Measurements from ENCODE around the gene MAMLD1. TPM values are rescaled to one million over a fixed set of nuclear protein-coding genes. Genes with fewer than 3 reads are reported as not detected.

Gene MAMLD1
- total and polyA plus RNA-seq, 9 of the 15 experiments (the other 6 are each of a cell fraction or from before 2014, with no cell fraction given): 0.12 to 0.18 TPM; not detected in 7

DNA sequence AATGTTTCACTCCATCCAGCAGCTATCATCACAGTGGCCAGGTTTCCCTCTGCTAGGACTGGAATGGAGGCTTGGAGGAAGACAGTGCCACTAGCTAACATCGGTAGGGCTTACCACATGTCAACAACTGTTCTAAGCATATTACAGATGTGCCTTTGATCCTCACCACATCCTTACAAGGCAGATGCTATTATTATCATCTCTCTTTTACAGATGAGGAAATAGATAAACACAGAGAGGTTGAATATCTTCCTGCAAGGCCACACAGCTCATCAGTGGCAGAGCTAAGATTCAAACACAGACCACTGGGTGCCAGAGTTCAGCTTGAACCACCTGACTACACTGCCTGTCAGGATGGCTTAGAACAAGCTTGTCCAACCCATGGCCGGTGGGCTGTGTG lies 47.4 kb downstream of the MAMLD1 start (continued):
- no peak for TF ChIP-seq DPF2 (IDR thresholded peaks at IDR 0.05)
- TF ChIP-seq MTF1 (CRISPR knock-in tag; IDR thresholded peaks at IDR 0.05; ENCODE audit: borderline replicate concordance): no peak

DNA sequence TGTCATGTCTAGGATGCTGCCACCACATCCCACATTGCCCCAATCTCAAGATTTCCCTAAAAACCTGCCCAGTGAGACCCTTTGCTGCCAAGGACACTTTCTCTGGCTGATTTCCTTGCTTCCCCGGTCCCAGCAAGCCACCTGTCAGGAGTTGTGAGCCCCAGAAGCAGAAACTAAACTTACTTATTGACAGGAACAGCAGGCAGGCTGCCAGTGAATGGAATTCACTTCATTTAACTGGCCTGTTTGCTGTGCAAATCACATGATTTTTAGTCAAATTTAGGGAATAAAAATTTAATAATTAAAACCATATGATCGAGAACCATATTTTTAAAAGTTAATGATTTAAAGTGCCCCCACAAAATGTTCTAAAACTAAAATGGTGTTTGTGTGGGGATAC lies 48.5 kb downstream of the MAMLD1 start:
- H3K27ac ChIP-seq (ENCODE audit: extremely low read depth, low read depth, low read length): no peak overlapping the region
- H3K9ac ChIP-seq (ENCODE audit: insufficient read depth in 1 of 2, low read depth in 2 of 2, low read length in 2 of 2): no peak overlapping the region
- ATAC-seq: no peak
- H3K9me1 ChIP-seq (ENCODE audit: control insufficient read depth, insufficient read depth, low read length): no peaks in the 10 kb centered on the region
- no peak overlapping the region for H3K4me3 ChIP-seq
- CTCF ChIA-PET (ENCODE audit: low intra/inter-chr PET ratio): no interaction called here
- H3K27me3 ChIP-seq (ENCODE audit: control insufficient read depth in 2 of 2, insufficient read depth in 2 of 2, low read length in 2 of 2): no peaks in the 10 kb centered on the region; a peak in 1 of 5 replicates
- no peak for FAIRE-seq
- no peak overlapping the region for H2AFZ ChIP-seq (ENCODE audit: low read depth, low read length)
- no peaks in the 10 kb centered on the region for H4K20me1 ChIP-seq (replicated peaks; ENCODE audit: control insufficient read depth, insufficient read depth, low read length)
- no TSS peak for BruUV-seq (replicated peaks)
- no peak for DNase-seq (ENCODE audit: extremely low read depth in 1 of 4, low spot score in 3 of 4)
- in situ Hi-C loops (cut with MboI): no loop called here
- no peaks in the 10 kb centered on the region for H3K4me1 ChIP-seq (replicated peaks in 1 of 2; ENCODE audit: control insufficient read depth in 2 of 2, insufficient read depth in 2 of 2, low read length in 2 of 2)
- no peaks in the 10 kb centered on the region for H3K9me3 ChIP-seq (replicated peaks; ENCODE audit: control insufficient read depth, insufficient read depth, low read depth, low read length)
- 0% methylated on average over 2 of the region's 2 CpGs for WGBS (ENCODE audit: insufficient coverage, low coverage, missing lambda C conversion rate)
- POLR2A ChIA-PET: interaction anchor here (0.5 to 1.2 kb wide), 2 partner anchors 123 to 334 kb away, joined by 3 to 4 read pairs; no protein-coding TSS in a partner anchor
- H3K4me2 ChIP-seq (ENCODE audit: insufficient read depth, low read length): no peak overlapping the region
- no peaks in the 10 kb centered on the region for H3K79me2 ChIP-seq (ENCODE audit: control insufficient read depth, insufficient read depth, low read length)
- no peaks in the 10 kb centered on the region for H3K36me3 ChIP-seq (ENCODE audit: control insufficient read depth, insufficient read depth, low read length)
- intact Hi-C loops (cut with micrococcal nuclease): no loop called here
- no peak for TF ChIP-seq ZNF165 (CRISPR knock-in tag; IDR thresholded peaks at IDR 0.05; ENCODE audit: borderline replicate concordance)
- TF ChIP-seq, protein P1, sequence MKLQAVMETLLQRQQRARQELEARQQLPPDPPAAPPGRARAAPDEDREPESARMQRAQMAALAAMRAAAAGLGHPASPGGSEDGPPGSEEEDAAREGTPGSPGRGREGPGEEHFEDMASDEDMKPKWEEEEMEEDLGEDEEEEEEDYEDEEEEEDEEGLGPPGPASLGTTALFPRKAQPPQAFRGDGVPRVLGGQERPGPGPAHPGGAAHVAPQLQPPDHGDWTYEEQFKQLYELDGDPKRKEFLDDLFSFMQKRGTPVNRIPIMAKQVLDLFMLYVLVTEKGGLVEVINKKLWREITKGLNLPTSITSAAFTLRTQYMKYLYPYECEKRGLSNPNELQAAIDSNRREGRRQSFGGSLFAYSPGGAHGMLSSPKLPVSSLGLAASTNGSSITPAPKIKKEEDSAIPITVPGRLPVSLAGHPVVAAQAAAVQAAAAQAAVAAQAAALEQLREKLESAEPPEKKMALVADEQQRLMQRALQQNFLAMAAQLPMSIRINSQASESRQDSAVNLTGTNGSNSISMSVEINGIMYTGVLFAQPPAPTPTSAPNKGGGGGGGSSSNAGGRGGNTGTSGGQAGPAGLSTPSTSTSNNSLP (IDR thresholded peaks at IDR 0.05; ENCODE audit: borderline replicate concordance, low read depth, low read length): no peak
- TF ChIP-seq EP300 (IDR thresholded peaks at IDR 0.05; ENCODE audit: low read length): no peak
- TF ChIP-seq MCM7 (IDR thresholded peaks at IDR 0.05): no peak
- no peak for TF ChIP-seq ERF (CRISPR knock-in tag; IDR thresholded peaks at IDR 0.05)
- TF ChIP-seq MYNN (IDR thresholded peaks at IDR 0.05): no peak
- TF ChIP-seq MYNN (CRISPR knock-in tag; IDR thresholded peaks at IDR 0.05): no peak
- no peak for TF ChIP-seq HOXB6 (CRISPR knock-in tag; IDR thresholded peaks at IDR 0.05; ENCODE audit: borderline replicate concordance)
- TF ChIP-seq, protein P2, sequence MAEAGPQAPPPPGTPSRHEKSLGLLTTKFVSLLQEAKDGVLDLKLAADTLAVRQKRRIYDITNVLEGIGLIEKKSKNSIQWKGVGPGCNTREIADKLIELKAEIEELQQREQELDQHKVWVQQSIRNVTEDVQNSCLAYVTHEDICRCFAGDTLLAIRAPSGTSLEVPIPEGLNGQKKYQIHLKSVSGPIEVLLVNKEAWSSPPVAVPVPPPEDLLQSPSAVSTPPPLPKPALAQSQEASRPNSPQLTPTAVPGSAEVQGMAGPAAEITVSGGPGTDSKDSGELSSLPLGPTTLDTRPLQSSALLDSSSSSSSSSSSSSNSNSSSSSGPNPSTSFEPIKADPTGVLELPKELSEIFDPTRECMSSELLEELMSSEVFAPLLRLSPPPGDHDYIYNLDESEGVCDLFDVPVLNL (CRISPR knock-in tag; IDR thresholded peaks at IDR 0.05; ENCODE audit: low read depth): no peak
- TF ChIP-seq SRF (CRISPR knock-in tag; IDR thresholded peaks at IDR 0.05): no peak
- TF ChIP-seq CTBP1 (IDR thresholded peaks at IDR 0.05; ENCODE audit: borderline replicate concordance): no peak
- no peak for TF ChIP-seq CBX3 (IDR thresholded peaks at IDR 0.05; ENCODE audit: borderline replicate concordance in 1 of 2, low read length in 2 of 2)
- no peak for TF ChIP-seq KAT7 (CRISPR knock-in tag; IDR thresholded peaks at IDR 0.05; ENCODE audit: borderline replicate concordance)
- no peak for TF ChIP-seq CREBBP (IDR thresholded peaks at IDR 0.05; ENCODE audit: low read depth, low read length)
- TF ChIP-seq, protein P3, sequence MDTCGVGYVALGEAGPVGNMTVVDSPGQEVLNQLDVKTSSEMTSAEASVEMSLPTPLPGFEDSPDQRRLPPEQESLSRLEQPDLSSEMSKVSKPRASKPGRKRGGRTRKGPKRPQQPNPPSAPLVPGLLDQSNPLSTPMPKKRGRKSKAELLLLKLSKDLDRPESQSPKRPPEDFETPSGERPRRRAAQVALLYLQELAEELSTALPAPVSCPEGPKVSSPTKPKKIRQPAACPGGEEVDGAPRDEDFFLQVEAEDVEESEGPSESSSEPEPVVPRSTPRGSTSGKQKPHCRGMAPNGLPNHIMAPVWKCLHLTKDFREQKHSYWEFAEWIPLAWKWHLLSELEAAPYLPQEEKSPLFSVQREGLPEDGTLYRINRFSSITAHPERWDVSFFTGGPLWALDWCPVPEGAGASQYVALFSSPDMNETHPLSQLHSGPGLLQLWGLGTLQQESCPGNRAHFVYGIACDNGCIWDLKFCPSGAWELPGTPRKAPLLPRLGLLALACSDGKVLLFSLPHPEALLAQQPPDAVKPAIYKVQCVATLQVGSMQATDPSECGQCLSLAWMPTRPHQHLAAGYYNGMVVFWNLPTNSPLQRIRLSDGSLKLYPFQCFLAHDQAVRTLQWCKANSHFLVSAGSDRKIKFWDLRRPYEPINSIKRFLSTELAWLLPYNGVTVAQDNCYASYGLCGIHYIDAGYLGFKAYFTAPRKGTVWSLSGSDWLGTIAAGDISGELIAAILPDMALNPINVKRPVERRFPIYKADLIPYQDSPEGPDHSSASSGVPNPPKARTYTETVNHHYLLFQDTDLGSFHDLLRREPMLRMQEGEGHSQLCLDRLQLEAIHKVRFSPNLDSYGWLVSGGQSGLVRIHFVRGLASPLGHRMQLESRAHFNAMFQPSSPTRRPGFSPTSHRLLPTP (IDR thresholded peaks at IDR 0.05; ENCODE audit: borderline replicate concordance, extremely low read depth, insufficient read length): no peak
- TF ChIP-seq MAZ (CRISPR knock-in tag; conservative IDR thresholded peaks at IDR 0.05 in 1 of 2, IDR thresholded peaks at IDR 0.05 in 1 of 2): no peak

Data from K562 (cell line).